Neuronal stem cell (in vitro differentiated cells): ENCODE results near the gene ALPK3.

Experiments used
- DNase-seq: peaks from one replicate; pipeline ENCODE4 v3.0.0-alpha.2; 2013; ENCODE audit warnings: low spot score
- H2AFZ ChIP-seq: one replicate; pipeline ENCODE4 v1.6.1; 2013; ENCODE audit warnings: mild to moderate bottlenecking, low read length, inconsistent platforms
- H2AK5ac ChIP-seq: 2 replicates; pipeline ENCODE4 v1.6.1; 2013; ENCODE audit warnings: low read depth, mild to moderate bottlenecking, inconsistent platforms, low read length, moderate library complexity, mixed read lengths
- H2BK120ac ChIP-seq: 2 replicates; pipeline ENCODE4 v1.6.1; 2013; ENCODE audit warnings: low read depth, mild to moderate bottlenecking, inconsistent platforms, low read length, moderate library complexity, mixed read lengths
- H2BK12ac ChIP-seq: one replicate; pipeline ENCODE4 v1.6.1; 2013; ENCODE audit warnings: low read length, inconsistent platforms
- H2BK15ac ChIP-seq: 2 replicates; pipeline ENCODE4 v1.6.1; 2013; ENCODE audit warnings: mild to moderate bottlenecking, low read length, inconsistent platforms, mixed read lengths
- H2BK5ac ChIP-seq: one replicate; pipeline ENCODE4 v1.6.1; 2013; ENCODE audit warnings: inconsistent platforms, mild to moderate bottlenecking, low read length, moderate library complexity
- H3K14ac ChIP-seq: one replicate; pipeline ENCODE4 v1.6.1; 2013; ENCODE audit warnings: low read length, inconsistent platforms
- H3K18ac ChIP-seq: 2 replicates; pipeline ENCODE4 v1.6.1; 2013; ENCODE audit warnings: low read length, inconsistent platforms
- H3K23ac ChIP-seq: 2 replicates; pipeline ENCODE4 v1.6.1; 2013; ENCODE audit warnings: low read depth, mild to moderate bottlenecking, mixed read lengths, low read length, inconsistent platforms; ENCODE audit not compliant: poor library complexity
- H3K27ac ChIP-seq: replicated peaks from 3 replicates; pipeline ENCODE4 v1.5.1; 2013; ENCODE audit warnings: low read length, inconsistent platforms
- H3K27me3 ChIP-seq, 3 experiments: 2 replicates each; pipeline ENCODE4 v1.6.1; 2013; ENCODE audit warnings: low read length in 3 of 3, mild to moderate bottlenecking in 2 of 3, inconsistent platforms in 1 of 3, low read depth in 1 of 3, mixed read lengths in 1 of 3, moderate library complexity in 1 of 3; ENCODE audit not compliant: control insufficient read depth in 3 of 3, insufficient read depth in 3 of 3
- H3K36me3 ChIP-seq, 2 donors: replicated peaks in 1 of 2; 2 replicates each; pipeline ENCODE4 v1.6.1; 2013; ENCODE audit warnings: low read length in 2 of 2; ENCODE audit not compliant: control insufficient read depth in 2 of 2, insufficient read depth in 2 of 2
- H3K4ac ChIP-seq: 2 replicates; pipeline ENCODE4 v1.6.1; 2013; ENCODE audit warnings: inconsistent platforms, mild to moderate bottlenecking, low read length, moderate library complexity
- H3K4me1 ChIP-seq, 2 donors: 1 replicate in 1 of 2; 2 replicates in 1 of 2; pipeline ENCODE4 v1.6.1; 2013; ENCODE audit warnings: low read length in 2 of 2, low read depth in 1 of 2; ENCODE audit not compliant: control insufficient read depth in 2 of 2, insufficient read depth in 1 of 2
- H3K4me2 ChIP-seq: one replicate; pipeline ENCODE4 v1.6.1; 2013; ENCODE audit warnings: mild to moderate bottlenecking, low read length, inconsistent platforms; ENCODE audit not compliant: insufficient read depth, poor library complexity, severe bottlenecking
- H3K4me3 ChIP-seq, 2 donors: 2 replicates each; pipeline ENCODE4 v1.5.1; 2013; ENCODE audit warnings: low read length in 2 of 2, mild to moderate bottlenecking in 2 of 2, inconsistent platforms in 1 of 2, moderate library complexity in 1 of 2
- H3K79me1 ChIP-seq: one replicate; pipeline ENCODE4 v1.6.1; 2013; ENCODE audit warnings: low read depth, mild to moderate bottlenecking, inconsistent platforms, low read length, moderate library complexity
- H3K9ac ChIP-seq: one replicate; pipeline ENCODE4 v1.6.1; 2013; ENCODE audit warnings: mild to moderate bottlenecking, low read depth, low read length, inconsistent platforms; ENCODE audit not compliant: poor library complexity
- H3K9me3 ChIP-seq, 2 donors: replicated peaks in 1 of 2; 2 replicates each; pipeline versions ENCODE3 to v1.6.1; 2013; ENCODE audit warnings: low read length in 2 of 2, mild to moderate bottlenecking in 2 of 2, inconsistent platforms in 1 of 2, low read depth in 1 of 2, mixed read lengths in 1 of 2, moderate library complexity in 1 of 2; ENCODE audit not compliant: control insufficient read depth in 2 of 2, insufficient read depth in 1 of 2
- H4K8ac ChIP-seq: one replicate; pipeline ENCODE4 v1.6.1; 2013; ENCODE audit warnings: low read depth, mild to moderate bottlenecking, inconsistent platforms, low read length, moderate library complexity
- H4K91ac ChIP-seq: one replicate; pipeline ENCODE4 v1.6.1; 2013; ENCODE audit warnings: low read length, low read depth, mild to moderate bottlenecking, inconsistent platforms; ENCODE audit not compliant: poor library complexity
- WGBS, 2 donors: extraction: QIAGEN DNeasy Blood & Tissue Kit; methylation state at CpG; one replicate each; pipeline ENCODE4 v1.1.7; 2013; ENCODE audit warnings: missing lambda C conversion rate in 2 of 2, mixed read lengths in 1 of 2; ENCODE audit not compliant: insufficient read length in 2 of 2, insufficient replicate concordance in 1 of 2; ENCODE audit errors: extremely low coverage in 2 of 2; 5-methylcytosine and 5-hydroxymethylcytosine counted together

The ALPK3 gene

GRCh38 chr15:84791763-84792162, 25.4 kb upstream of the ALPK3 start:
- no peak overlapping the region for H4K91ac ChIP-seq
- no peak overlapping the region for H3K18ac ChIP-seq
- H3K14ac ChIP-seq: no peak overlapping the region
- H2AFZ ChIP-seq: no peak overlapping the region
- H2BK120ac ChIP-seq: no peak overlapping the region
- H3K27ac ChIP-seq: no peak overlapping the region
- no peaks in the 10 kb centered on the region for H3K9me3 ChIP-seq
- WGBS, 2 donors: no CpG with 5 or more reads among the region's 2 CpGs
- H3K79me1 ChIP-seq: no peaks in the 10 kb centered on the region
- no peak overlapping the region for H2BK5ac ChIP-seq
- no peak overlapping the region for H2AK5ac ChIP-seq
- peaks cover 4 to 76% of the 10 kb centered on the region in 2 donors for H3K36me3 ChIP-seq
- DNase-seq: no peak
- no peak overlapping the region for H3K4me2 ChIP-seq
- no peak overlapping the region for H3K9ac ChIP-seq
- H2BK12ac ChIP-seq: no peak overlapping the region
- H3K4me3 ChIP-seq: no peak overlapping the region
- H3K4ac ChIP-seq: no peak overlapping the region
- H4K8ac ChIP-seq: no peak overlapping the region
- H2BK15ac ChIP-seq: no peak overlapping the region
- H3K4me1 ChIP-seq: peaks cover 0 to 5% of the 10 kb centered on the region in 2 donors
- H3K27me3 ChIP-seq: no peaks in the 10 kb centered on the region
- no peak overlapping the region for H3K23ac ChIP-seq

GRCh38 chr15:84793431-84794161, 23.6 kb upstream of the ALPK3 start:
- H3K4ac ChIP-seq: no peak overlapping the region
- H3K23ac ChIP-seq: no peak overlapping the region
- no peak overlapping the region for H4K91ac ChIP-seq
- H3K36me3 ChIP-seq: peaks cover 10 to 86% of the 10 kb centered on the region in 2 donors
- peaks cover 0 to 5% of the 10 kb centered on the region in 2 donors for H3K4me1 ChIP-seq
- H3K4me3 ChIP-seq: no peak overlapping the region
- H2BK120ac ChIP-seq: no peak overlapping the region
- H3K9me3 ChIP-seq: no peaks in the 10 kb centered on the region
- no CpG with 5 or more reads among the region's 7 CpGs for WGBS, 2 donors
- no peak overlapping the region for H2AFZ ChIP-seq
- H3K27ac ChIP-seq: no peak overlapping the region
- H3K79me1 ChIP-seq: no peaks in the 10 kb centered on the region
- no peak overlapping the region for H4K8ac ChIP-seq
- H2BK12ac ChIP-seq: no peak overlapping the region
- no peak overlapping the region for H2AK5ac ChIP-seq
- H3K9ac ChIP-seq: no peak overlapping the region
- no peak overlapping the region for H3K14ac ChIP-seq
- no peak overlapping the region for H3K18ac ChIP-seq
- no peaks in the 10 kb centered on the region for H3K27me3 ChIP-seq
- H2BK15ac ChIP-seq: no peak overlapping the region
- no peak overlapping the region for H2BK5ac ChIP-seq
- H3K4me2 ChIP-seq: no peak overlapping the region
- no peak for DNase-seq

DNA sequence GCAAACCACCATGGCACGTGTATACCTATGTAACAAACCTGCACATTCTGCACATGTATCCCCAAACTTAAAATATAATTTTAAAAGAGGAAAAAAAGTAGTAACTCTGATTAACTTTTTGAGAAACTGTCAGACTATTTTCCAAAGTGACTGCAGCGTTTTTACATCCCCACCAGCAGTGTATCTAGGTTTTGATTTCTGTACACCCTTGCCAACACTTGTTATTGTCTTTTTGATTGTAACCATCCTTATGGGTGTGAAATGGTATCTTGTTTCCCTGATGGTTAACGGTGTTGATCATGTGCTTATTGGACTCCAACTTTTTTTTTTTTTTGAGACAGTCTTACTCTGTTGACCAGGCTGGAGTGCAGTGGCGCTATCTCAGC, 23.0 kb upstream of the ALPK3 start:
- H2BK12ac ChIP-seq: no peak overlapping the region
- no peak overlapping the region for H3K4ac ChIP-seq
- no peak overlapping the region for H2BK5ac ChIP-seq
- no peak overlapping the region for H4K91ac ChIP-seq
- peaks cover 16 to 90% of the 10 kb centered on the region in 2 donors for H3K36me3 ChIP-seq
- no peak overlapping the region for H3K4me2 ChIP-seq
- H3K9me3 ChIP-seq: no peaks in the 10 kb centered on the region
- H4K8ac ChIP-seq: no peak overlapping the region
- H3K27me3 ChIP-seq: no peaks in the 10 kb centered on the region
- no peak overlapping the region for H3K27ac ChIP-seq
- H3K4me3 ChIP-seq: no peak overlapping the region
- no peak overlapping the region for H2BK15ac ChIP-seq
- H2AK5ac ChIP-seq: no peak overlapping the region
- H2AFZ ChIP-seq: no peak overlapping the region
- H3K4me1 ChIP-seq: peaks cover 0 to 5% of the 10 kb centered on the region in 2 donors
- H3K23ac ChIP-seq: no peak overlapping the region
- DNase-seq: no peak
- no CpG with 5 or more reads among the region's 4 CpGs for WGBS, 2 donors
- H3K79me1 ChIP-seq: no peaks in the 10 kb centered on the region
- no peak overlapping the region for H2BK120ac ChIP-seq
- no peak overlapping the region for H3K14ac ChIP-seq
- no peak overlapping the region for H3K9ac ChIP-seq
- H3K18ac ChIP-seq: no peak overlapping the region

DNA sequence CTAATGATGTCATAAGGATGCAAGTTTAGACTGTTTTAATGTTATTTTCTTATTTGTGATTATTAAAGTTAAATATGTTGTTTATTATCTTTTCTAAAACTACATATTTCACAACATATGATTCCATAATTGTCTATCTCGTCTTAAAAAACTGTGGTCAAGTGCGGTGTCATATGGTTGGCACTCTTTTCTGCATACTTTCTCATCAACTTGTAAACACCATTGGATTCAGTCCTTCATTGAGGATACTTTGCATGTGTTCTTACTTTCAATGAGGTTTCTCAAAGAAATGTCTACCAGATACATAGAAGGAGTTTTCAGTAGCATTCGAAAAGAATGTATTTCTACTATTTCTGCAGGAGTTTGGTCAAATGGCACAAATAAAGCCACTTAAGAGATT, 22.0 kb upstream of the ALPK3 start:
- H2AK5ac ChIP-seq: no peak overlapping the region
- no peak overlapping the region for H3K9ac ChIP-seq
- DNase-seq: no peak
- no peak overlapping the region for H3K18ac ChIP-seq
- no peak overlapping the region for H2BK15ac ChIP-seq
- H3K4me2 ChIP-seq: no peak overlapping the region
- no peaks in the 10 kb centered on the region for H3K9me3 ChIP-seq
- H3K27me3 ChIP-seq: no peaks in the 10 kb centered on the region
- H2AFZ ChIP-seq: no peak overlapping the region
- WGBS, 2 donors: no CpG with 5 or more reads among the region's 3 CpGs
- peaks cover 23 to 90% of the 10 kb centered on the region in 2 donors for H3K36me3 ChIP-seq
- H4K91ac ChIP-seq: no peak overlapping the region
- H3K79me1 ChIP-seq: no peaks in the 10 kb centered on the region
- H3K4ac ChIP-seq: no peak overlapping the region
- H2BK120ac ChIP-seq: no peak overlapping the region
- no peak overlapping the region for H3K23ac ChIP-seq
- no peak overlapping the region for H4K8ac ChIP-seq
- no peaks in the 10 kb centered on the region for H3K4me1 ChIP-seq
- no peak overlapping the region for H3K4me3 ChIP-seq
- no peak overlapping the region for H3K14ac ChIP-seq
- no peak overlapping the region for H3K27ac ChIP-seq
- no peak overlapping the region for H2BK12ac ChIP-seq
- H2BK5ac ChIP-seq: no peak overlapping the region
